Stimulated activated CD4-positive, alpha-beta T cell treated with anti-CD3 and anti-CD28 coated beads, Interleukin-2, amount 100 ng/mL, for 48 hours (primary cell): Measurements from ENCODE around the gene UEVLD.
A peak's percentile ranks its signal among the peaks of the same experiment; 100 is the strongest.

Source experiments
- DNase-seq, 2 donors: peaks; one replicate each; pipeline ENCODE4 v3.0.0-alpha.2; 2020

Gene UEVLD

DNA sequence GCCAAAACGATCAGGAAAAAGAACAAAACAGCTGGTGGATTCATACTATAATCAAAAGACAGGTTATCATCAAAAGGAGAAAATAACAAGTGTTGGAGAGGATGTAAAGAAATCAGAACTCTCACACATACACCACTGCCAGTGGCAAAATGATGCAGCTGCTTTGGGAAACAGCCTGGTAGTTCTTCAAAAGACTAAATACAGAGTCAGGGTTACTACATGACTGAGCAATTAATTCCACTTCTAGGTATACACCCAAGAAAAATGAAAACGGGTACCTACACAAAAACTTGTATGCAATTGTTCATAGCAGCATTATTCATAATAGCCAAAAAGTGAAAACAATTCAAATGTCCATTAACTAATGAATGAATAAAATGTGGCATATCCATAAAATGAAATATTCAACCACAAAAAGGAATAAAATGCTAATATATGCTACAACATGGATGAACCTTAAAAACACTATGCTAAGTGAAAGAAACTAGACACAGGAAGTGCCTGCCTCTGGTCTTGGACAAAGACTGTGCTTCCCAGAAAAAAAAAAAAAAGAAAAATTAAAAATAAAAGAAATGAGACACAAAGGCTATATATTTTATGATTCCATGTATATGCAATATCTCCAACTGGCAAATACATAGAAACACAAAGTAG, 8.3 kb downstream of the UEVLD start:
- DNase-seq, result no peak

DNA sequence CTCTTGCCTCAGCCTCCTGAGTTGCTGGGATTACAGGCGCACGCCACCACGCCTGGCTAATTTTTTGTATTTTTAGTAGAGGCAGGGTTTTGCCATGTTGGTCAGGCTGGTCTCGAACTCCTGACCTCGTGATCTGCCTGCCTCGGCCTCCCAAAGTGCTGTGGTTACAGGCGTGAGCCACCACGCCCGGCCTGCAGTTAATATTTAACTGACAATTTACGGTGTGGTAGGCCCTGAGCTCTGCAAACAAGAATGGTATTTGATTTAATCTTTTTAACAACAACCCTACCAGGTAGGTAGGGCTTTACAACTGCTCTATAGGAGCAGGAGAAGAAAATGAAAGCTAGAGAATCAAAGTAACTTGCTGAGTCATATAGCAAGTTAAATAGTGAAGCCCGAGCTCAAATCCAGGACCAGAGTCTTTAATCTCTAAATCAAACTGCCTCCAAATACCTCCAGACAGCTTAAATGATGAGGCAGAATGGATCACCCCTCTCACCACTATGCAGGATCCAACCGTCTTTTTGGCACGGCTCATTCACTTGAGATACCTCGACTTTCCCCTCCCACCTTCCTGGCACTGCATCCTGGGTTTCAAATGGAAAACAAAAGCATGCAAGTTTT, 9.4 kb downstream of the UEVLD start:
- DNase-seq, result no peak

DNA sequence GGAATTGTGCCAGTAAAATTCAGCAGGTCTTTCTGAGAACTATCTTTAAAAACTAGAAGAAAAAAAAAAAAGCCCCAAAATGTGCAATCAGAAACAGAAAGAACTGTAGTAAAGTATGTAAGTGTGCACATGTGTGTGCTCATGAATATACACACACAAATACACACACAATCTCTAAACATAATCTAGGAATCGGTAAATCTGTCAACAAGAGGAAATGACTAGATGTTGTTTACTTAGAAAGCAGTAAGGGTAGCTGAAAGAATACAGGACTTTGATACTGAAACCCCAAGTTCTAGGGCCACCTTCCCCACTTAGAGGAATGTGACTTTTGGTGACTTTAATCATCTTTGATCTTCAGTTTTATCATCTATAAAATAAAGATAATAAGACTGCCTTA, 13.2 kb downstream of the UEVLD start:
- DNase-seq, result no peak

DNA sequence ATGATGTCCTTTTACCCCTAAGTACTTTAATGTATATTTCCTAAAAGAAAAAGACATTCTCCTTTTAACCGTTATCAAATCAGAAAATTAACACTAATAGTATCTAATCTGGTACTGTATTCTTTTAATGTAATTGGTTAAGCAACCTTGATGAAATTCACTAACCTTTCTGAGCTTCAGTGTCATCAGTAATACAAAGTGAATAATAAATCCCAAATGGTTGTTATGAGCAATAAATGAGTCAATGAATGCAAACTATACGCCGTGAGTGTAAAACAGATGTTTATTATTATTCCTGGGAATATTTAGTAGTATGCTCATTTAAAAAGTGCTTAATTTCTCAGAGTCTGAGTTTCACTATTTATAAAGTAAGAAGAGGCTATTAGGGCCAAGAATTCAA, 21.5 kb downstream of the UEVLD start:
- DNase-seq, result no peak

DNA sequence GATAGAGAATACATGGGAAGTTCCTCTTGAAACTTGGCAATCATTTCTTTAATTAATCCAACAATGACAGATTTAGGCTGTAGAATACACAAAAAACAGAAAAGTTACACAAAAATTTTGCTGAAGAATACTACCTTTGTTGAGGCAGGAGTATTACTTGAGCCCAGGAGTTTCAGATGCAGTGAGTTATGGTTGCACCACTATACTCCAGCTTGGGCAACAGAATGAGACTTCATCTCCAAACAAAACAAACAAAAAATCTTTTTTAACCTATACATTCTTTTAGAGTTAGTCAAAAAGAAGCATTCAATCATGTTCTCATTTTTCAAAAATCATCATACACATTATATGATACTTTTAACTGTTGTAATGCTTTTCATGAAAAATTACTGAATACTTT, 22.1 kb downstream of the UEVLD start:
- DNase-seq, result no peak

DNA sequence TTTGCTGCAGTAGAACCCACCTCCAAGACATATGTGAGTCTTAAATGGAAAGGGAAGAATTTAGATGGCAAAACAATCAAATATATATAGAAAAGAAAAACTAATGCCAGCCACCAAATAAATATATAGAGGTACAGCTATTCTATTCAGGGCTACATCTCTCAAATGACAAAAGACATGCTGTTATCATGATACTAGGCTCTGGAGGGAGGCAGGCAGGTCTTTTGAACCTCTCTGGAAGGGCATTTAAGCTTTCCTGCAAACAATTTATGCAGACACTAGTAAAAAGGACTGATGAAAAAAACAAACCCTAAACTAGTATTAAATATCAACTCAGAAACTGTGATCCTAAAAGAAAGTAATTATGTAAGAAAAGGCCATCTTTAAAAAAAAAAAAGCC, 24.4 kb downstream of the UEVLD start:
- no peak for DNase-seq

DNA sequence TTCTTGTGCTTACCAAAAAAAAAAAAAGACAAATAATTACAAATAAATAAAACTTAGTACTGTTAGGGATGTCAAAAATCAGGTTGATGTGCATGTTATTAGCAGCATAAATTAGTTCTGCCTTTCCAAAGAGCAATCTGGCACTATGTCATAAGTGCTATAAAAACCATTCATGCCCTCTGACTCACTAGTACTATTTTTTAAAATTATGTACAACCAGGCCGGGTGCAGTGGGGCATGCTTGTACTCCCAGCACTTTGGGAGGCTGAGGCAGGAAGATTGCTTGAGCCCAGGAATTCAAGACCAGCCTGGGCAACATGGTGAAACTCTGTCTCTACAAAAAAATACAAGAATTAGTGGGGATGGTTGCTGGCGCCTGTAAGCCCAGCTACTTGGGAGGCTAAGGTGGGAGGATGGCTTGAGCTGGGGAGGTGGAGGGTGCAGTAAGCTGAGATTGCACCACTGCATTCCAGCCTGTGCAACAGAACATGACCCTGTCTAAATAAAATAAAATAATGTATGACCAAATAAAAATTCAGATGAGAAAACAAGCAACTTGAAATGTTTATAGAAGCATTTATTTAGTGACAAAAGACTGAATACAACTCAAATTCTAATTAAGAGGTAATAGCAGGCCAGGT, 25.3 kb downstream of the UEVLD start:
- DNase-seq, result no peak

DNA sequence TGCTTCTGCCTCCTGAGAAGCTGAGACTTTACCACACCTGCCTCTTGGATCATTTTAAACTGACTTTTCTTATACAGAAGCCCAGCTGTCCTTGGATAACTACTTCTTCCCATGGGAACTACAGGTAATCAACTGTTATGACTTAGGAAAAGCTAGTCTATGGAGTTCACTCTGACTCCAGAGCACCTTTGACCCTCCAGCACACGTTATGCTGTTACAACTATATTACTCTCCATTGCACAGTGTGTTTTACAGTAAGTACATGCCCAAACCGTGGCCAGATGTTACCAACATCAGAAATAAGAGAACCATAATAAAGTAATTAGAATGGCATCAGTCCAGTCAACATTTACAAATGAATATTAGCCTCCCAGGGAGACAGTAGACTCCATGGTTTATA, 40.5 kb downstream of the UEVLD start:
- DNase-seq, result no peak

DNA sequence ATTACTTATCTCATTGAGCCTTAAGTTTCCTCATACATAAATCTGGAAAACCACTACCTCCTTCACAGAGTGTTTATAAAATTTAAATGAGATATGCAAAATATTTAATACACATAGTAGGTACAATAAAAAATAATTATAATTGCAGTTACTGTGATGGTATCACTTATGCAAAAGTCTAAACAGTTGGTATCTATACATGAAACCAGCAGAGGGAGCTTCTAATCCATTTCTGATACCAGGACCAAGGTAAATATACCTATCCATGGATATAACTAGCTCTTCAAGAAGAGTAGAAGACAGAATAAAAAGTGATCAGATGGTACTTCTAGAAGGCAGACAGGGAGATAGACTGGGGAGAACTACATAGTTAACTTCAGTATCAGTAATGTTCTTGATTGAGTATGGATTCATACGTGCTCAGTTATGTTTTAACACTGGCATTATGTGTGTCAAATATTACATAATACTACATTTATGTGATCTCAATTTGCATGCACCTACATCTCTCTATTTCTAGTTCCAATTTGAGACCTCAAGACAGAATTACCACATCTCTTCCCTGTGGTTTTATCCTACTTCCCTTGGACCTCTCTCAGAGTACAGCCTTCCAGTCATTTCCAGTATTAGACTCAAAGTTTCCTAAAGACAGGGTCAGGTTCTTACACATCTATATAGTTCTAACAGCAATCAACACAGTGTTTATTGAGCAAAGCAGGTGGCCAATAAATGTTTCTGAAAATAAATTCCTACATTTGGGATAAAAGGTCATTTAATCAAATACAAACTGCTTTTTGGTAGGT, 48.1 kb downstream of the UEVLD start:
- DNase-seq, result no peak

DNA sequence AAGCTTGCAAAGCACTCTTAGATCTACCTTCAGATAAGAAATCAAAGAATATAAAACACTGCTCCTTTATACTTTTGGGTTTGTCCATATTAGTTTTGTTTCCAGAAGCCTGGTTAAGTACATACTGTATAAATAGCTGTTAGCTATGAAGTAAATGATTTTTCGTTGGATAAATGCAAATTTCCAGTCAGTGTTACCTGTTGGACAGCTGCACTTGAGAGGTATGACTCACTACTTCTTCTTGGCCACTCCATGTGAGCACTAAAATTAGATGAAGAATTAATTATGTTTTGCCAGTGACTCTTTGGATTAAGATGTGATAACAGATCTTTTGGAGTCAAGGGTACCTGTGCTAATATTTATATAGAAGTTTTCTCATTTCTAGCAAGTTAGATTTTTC, 52.3 kb downstream of the UEVLD start:
- DNase-seq, result no peak

DNA sequence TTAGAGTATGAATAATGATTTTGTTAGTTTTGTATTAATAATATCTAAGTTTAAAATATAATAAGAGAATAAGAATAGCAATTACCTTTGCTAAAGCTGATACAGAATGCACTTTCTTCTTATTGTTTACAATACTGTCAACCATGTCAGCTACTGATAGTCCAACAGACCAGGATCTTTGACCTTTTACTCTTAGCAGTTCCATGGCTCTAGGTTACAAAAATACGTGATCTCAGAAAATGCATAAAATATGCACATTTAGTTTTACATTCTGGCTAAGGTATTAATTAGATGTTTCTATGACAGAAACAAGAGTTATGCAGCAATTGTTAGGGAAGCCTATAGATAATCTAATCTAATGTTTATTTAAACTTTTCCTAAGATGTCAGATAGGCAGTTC, 54.3 kb downstream of the UEVLD start:
- no peak for DNase-seq

DNA sequence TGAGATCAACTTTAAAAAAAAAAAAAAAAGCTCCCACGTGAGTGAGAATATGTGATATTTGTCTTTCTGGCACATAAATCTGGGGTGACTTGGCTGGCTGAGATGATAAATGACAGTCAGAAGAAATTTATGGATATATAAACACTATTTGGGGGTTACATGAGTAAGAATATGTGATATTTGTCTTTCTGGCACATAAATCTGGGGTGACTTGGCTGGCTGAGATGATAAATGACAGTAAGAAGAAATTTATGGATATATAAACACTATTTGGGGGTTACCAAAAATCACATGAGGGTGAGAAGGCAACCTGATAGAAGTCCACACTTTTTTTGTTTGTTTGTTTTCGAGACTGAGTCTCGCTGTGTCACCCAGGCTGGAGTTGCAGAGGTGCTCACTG, 55.2 kb downstream of the UEVLD start:
- DNase-seq, result no peak

DNA sequence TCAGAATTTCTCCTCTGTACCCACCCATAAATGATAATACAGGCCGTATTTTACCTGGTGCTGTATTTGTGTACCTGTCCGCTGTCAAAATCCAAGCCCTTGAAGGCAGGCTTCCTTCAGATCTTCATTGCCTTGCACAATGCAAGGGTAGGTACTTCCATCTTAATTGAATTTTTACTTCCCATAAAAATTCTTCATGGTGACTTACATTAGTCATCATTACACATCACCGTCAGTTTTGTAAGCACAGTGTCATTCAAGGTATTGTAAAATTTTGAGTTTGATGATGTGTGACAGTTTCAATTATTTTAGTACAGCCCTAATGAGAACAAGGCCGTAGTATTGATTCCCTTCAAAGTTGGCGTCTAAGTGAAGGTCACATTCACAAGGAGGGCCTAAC, 61.0 kb downstream of the UEVLD start:
- DNase-seq, result no peak

DNA sequence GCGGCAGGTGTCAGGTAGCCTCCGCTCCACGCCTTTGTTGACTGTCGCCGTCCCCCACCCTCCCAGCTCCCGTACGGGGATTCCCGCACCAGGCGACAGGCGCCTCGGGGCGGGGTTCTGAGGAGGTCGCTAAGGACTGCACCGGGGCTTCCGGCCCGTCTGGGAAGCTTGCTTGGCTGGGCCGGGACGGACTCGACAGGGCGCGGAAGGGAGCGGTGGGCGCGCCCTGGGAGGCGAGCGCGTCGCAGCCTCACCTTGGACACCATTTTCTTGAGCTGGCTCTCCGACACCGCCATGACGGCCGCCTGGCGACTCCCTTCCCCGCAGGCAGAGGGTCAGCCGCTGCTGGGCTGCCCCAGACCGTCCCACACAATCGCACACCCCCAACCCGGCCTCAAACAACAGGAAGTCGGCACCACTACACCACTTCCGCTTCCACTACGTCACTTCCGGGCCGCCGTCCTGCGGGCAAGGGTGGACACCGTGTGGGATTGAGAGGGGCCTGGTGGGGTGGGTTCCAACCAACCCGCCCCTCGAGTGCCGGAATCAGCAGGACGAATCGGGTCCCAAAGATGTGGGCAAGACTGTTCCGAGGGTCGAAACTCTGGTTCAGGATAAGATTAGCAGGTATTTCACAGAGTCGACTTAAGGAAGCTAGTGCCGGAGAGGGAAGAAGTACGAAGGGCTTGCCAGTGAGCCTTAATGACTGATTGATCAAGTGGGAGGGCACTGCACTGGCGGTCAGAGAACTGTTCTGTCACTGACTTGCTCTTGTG, 61.8 kb downstream of the UEVLD start, which contains the start of gene TSG101:
Gene TSG101 (minus strand): TSS at position 422 of the 776 bp plus-strand sequence. CDS start 126 bp downstream, at position 296.
- peak; percentile 91 to 93 for DNase-seq

DNA sequence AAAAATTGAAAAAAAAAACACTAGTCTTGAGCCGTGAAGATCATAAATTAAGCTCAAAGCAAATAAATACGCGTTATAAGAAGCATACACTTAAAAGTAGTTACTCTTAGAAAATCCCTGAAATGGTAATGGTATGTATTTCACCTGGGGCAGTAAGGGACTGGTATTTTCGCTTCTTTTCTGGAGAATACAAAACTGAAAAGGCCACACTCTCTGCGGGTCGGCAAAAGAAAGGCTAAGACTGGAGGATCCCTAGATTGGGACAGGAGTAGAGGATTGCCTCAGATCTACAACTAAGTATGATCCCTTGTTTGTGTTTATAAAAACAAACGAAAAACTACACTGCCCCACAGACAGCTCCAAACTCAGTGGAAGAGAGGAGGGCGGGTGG, 62.4 kb downstream of the UEVLD start:
- DNase-seq, result no peak

DNA sequence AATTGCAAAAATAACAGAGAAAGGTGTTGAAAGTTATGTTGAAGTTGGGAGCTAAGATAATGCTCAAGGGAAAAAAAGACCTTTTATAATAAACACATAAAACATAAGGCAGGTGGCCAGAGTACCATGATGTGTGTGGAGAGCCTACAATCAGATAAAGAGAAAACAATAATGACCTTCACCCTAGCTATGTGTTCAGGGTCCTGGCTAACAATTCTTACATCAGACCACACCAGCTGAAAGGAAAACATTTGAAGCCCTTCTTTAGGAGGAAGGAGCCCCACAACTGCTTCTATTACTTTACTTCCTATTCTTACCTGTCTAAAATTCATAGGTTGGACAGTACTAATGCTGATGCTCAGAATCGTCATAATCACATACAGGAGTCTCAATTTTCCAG, 64.3 kb downstream of the UEVLD start:
- no peak for DNase-seq

DNA sequence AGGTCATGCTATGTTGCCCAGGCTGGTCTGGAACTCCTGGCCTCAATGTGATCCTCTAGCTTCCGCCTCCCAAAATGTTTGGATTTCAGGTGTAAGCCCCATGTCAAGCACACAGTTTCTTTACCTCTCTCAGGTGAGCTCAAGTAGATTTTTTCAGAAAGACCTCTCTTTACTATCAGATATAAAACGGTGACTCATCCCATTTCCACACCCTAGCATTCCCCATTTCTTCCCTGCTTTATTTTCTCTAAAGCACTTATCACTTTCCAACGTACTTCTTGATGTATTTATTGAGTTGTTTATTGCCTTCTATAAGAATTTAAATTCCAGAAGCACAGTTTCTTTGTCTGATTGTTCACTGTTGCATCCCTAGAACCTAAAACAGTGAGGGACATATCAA, 65.5 kb downstream of the UEVLD start:
- no peak for DNase-seq

DNA sequence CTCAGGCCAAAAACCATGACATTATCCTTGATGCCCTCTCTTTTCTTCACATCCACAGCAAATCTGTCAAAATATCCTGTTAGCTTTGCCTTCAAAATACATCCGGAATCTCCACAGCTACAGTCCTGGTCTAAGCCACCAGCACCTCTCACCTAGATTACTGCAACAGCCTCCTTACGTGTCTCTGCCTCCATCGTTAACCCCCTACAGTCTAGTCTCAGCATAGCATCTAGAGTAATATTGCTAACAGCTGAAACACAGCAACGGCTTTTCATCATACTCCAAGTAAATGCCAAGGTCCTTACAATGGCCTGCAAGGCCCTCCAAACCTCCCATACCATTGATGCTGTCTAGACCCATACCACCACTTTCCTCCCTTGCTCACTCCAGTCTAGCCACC, 66.1 kb downstream of the UEVLD start:
- no peak for DNase-seq

DNA sequence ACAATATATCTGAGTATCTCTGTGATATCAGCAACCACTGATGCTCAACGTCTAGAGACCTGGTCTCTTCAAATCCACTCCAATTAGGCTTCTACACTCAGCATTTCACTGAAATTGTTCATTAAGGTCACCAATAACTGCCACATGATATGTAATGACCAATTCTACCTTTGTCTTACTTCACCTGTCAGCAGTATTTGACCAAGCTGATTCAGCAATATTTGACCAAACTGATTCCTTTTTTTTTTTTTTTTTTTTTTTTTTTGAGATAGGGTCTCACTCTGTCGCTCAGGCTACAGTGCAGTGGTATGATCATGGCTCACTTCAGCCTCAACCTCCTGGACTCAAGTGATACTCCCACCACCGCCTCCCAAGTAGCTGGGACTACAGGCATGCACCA, 67.4 kb downstream of the UEVLD start:
- no peak for DNase-seq

DNA sequence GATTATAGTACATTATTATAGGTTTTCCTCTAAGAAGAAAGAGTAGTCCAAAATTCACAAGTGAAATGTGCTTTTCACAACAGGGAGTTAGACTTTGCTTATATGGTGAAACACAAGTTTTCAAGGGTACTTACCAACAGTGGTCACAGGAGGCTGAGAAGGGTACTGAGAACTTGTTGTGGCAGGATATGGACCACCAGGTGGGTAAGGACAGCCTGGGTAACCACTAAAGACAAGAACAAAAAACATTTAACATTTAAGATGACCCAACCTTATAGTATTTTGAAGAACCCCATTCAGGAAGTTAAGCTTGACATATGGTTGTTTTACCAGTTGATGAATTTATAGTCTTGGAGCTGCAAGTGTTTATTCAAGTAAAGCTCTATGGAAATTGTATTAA, 86.2 kb downstream of the UEVLD start:
- DNase-seq, result no peak

DNA sequence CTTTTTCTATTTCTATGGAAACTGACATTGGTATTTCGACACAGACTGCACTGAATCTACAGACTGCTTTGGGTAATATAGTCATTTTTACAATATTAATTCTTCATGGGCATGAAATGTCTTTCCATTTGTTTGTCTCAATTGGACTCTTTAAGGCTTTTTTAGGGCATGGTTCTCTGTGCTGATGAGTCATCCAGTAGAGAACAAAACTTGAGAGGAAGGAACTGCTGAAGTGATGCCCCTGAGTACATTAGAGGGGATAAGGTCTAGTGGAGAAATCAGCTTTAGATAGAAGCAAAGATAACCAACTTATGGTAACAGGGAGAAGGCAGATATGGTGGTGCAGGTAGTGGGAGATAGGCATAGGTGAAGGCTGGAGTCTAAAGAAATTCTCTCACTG, 86.9 kb downstream of the UEVLD start:
- DNase-seq, result no peak

DNA sequence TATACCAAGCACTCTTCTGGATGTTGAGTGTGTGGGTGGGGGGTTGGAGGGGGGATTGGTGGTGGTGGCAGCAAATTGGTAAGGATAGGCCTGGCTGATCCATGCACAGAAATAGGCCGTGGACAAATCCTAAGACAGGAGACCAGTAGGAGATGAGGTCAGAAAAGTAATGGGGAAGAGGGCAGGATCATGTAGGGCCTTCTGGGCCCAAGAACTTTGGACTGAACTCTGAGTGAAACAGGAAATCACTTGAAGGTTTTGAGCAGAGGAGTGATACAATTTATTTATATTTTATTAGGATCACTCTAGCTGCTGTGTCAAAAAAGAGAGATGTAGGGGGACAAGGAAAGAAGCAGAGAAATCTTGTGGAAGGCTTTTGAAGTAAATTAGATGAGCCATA, 90.5 kb downstream of the UEVLD start:
- no peak for DNase-seq

DNA sequence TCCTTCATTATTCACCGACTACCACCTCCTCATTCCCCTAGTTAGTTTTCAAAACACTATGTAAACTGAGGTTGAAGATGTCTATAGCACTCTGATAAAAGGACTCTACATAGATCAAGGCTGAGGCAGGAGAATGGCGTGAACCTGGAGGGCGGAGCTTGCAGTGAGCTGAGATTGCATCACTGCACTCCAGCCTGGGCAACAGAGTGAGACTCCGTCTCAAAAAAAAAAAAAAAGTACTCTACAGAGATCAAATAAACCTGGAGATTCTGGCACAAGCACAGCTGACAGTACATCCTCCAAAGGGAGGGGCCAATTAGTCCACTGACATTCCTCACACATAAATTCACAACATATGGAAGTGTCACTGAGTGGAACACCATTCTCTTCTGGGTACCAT, 92.8 kb downstream of the UEVLD start:
- no peak for DNase-seq
